ENCODE measurements around the gene RDH8. TPM values are rescaled to one million over a fixed set of nuclear protein-coding genes. Genes with fewer than 3 reads are reported as not detected.

RDH8 gene
- total RNA-seq, 1 experiment from 2014 or later = not detected

DNA sequence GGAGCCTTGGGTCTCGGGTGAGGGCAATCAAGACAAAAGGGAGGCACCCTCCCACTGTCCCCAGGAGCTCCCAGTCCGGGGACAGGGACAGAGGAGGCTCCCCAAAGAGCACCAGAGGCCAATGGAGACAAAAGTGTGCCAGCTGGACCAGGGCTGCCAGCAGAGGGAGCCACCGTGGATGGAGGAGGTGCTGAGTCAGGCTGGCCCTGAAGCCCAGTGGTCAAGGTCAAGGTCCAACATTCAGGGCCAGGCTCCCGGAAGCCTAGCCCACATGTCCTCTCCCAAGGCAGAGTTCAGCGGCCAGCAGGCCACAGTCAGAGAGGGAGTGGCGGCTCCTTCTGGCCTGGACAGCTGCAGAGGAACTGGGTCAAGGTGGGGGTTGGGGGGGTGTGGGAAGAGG lies 11.4 kb upstream of the RDH8 start:
- Histone ChIP-seq H3F3A (ENCODE audit: low read length, unreplicated experiment) (no peaks in the 10 kb centered on the region), H2AFZ (ENCODE audit: low read length) (no peak overlapping the region), H3K27ac (ENCODE audit: low read length) (no peak overlapping the region), H3K4me3 (ENCODE audit: low read length) (no peak overlapping the region), H3K9me3 (ENCODE audit: low read length) (no peaks in the 10 kb centered on the region), H3K4me2 (ENCODE audit: low read length) (no peak overlapping the region), H3K27me3 (ENCODE audit: low read length) (peaks cover 14% of the 10 kb centered on the region), H3K79me2 (ENCODE audit: low read length) (no peaks in the 10 kb centered on the region), H3K9me2 (replicated peaks; ENCODE audit: low read length) (no peaks in the 10 kb centered on the region), H3K9ac (ENCODE audit: low read length) (no peak overlapping the region), H4K20me1 (ENCODE audit: low read length) (no peaks in the 10 kb centered on the region), H3K36me3 (ENCODE audit: low read depth, low read length) (no peaks in the 10 kb centered on the region), H3K4me1 (ENCODE audit: insufficient read depth, low read length) (peaks cover 3% of the 10 kb centered on the region; the same call in 1 of the 2 replicates)
- ATAC-seq (no peak; the same call in 1 of the 2 replicates), DNase-seq (peak; percentile 32)
- intact Hi-C loops (cut with micrococcal nuclease) = no loop called here
- ChIA-PET CTCF (interaction anchor here (0.5 to 1.4 kb wide), 4 partner anchors 19 to 417 kb away, joined by 7 to 14 read pairs (median 10); no protein-coding TSS in a partner anchor), POLR2A (ENCODE audit: unreplicated experiment) (no interaction called here)
- no TSS peak for BruUV-seq (replicated peaks)
- no peak for TF ChIP-seq EZH2phosphoT487 (IDR thresholded peaks at IDR 0.05; ENCODE audit: borderline replicate concordance, low read length)
- TF ChIP-seq, protein P1, sequence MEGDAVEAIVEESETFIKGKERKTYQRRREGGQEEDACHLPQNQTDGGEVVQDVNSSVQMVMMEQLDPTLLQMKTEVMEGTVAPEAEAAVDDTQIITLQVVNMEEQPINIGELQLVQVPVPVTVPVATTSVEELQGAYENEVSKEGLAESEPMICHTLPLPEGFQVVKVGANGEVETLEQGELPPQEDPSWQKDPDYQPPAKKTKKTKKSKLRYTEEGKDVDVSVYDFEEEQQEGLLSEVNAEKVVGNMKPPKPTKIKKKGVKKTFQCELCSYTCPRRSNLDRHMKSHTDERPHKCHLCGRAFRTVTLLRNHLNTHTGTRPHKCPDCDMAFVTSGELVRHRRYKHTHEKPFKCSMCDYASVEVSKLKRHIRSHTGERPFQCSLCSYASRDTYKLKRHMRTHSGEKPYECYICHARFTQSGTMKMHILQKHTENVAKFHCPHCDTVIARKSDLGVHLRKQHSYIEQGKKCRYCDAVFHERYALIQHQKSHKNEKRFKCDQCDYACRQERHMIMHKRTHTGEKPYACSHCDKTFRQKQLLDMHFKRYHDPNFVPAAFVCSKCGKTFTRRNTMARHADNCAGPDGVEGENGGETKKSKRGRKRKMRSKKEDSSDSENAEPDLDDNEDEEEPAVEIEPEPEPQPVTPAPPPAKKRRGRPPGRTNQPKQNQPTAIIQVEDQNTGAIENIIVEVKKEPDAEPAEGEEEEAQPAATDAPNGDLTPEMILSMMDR (conservative IDR thresholded peaks at IDR 0.05; ENCODE audit: low read depth, low read length) = peak; percentile 73
- TF ChIP-seq EZH2 (IDR thresholded peaks at IDR 0.05; ENCODE audit: low read length, unreplicated experiment) = no peak

DNA sequence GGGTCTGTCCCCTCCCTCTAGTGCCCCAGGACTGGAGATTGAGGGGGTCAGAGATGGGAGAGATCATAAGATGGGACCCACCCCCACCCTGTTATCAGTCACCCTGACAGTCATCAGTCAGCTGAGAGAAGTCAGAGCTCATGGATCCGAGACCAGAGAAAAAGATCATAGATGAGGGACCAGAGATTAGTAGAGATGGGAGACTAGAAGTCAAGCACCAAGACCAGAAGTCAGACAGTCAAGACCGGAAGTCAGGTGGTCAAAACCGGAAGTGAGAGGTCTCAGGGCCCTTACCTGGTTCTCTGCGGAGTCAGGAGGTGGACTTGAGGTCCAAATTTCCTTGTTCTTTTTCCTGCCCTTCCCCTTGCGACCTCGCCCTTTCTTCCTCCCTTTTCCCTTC lies 10.0 kb upstream of the RDH8 start:
- CTCF ChIA-PET = no interaction called here

DNA sequence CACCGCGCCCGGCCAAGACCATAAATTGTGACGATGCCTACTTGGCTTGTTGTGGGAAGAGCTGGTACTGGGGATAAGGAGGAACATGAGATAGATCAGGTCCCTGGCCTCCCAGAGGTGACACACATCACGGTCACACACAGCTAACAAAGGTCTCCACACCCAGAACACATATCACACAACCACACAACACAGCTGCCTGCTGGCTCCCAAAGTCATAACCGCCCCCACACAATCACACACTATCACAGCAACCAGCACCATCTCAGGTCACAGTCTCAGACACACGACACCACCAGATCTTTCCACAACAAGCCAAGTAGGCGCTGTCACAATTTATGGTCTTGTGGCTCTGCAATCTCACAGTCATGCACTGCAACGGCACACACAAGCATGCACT lies 8.7 kb upstream of the RDH8 start:
- BruUV-seq (replicated peaks) = no TSS peak
- peaks cover 13% of the 10 kb centered on the region for H3K27me3 ChIP-seq (ENCODE audit: low read length)
- no peak for DNase-seq
- H3K9me3 ChIP-seq (ENCODE audit: low read length) = no peaks in the 10 kb centered on the region
- H3K4me2 ChIP-seq (ENCODE audit: low read length) = no peak overlapping the region
- no peak overlapping the region for H3K4me3 ChIP-seq (ENCODE audit: low read length)
- CTCF ChIA-PET = no interaction called here
- TF ChIP-seq, protein P1 (conservative IDR thresholded peaks at IDR 0.05; ENCODE audit: low read depth, low read length) = no peak
- TF ChIP-seq EZH2 (IDR thresholded peaks at IDR 0.05; ENCODE audit: low read length, unreplicated experiment) = no peak
- TF ChIP-seq EZH2phosphoT487 (IDR thresholded peaks at IDR 0.05; ENCODE audit: borderline replicate concordance, low read length) = no peak
- H3F3A ChIP-seq (ENCODE audit: low read length, unreplicated experiment) = no peaks in the 10 kb centered on the region
- no peak overlapping the region for H3K27ac ChIP-seq (ENCODE audit: low read length)
- H2AFZ ChIP-seq (ENCODE audit: low read length) = no peak overlapping the region
- POLR2A ChIA-PET (ENCODE audit: unreplicated experiment) = no interaction called here
- no peaks in the 10 kb centered on the region for H3K9me2 ChIP-seq (replicated peaks; ENCODE audit: low read length)
- no peak for ATAC-seq
- H3K79me2 ChIP-seq (ENCODE audit: low read length) = no peaks in the 10 kb centered on the region
- peaks cover 5% of the 10 kb centered on the region for H3K4me1 ChIP-seq (ENCODE audit: insufficient read depth, low read length)
- intact Hi-C loops (cut with micrococcal nuclease) = no loop called here
- H3K9ac ChIP-seq (ENCODE audit: low read length) = no peak overlapping the region
- no peaks in the 10 kb centered on the region for H3K36me3 ChIP-seq (ENCODE audit: low read depth, low read length)
- no peaks in the 10 kb centered on the region for H4K20me1 ChIP-seq (ENCODE audit: low read length)

More for the DNA sequence above, 10.0 kb upstream of the RDH8 start:
- intact Hi-C loops (cut with micrococcal nuclease) = no loop called here
- Histone ChIP-seq H3K27me3 (ENCODE audit: low read length) (peaks cover 5% of the 10 kb centered on the region), H3K79me2 (ENCODE audit: low read length) (no peaks in the 10 kb centered on the region), H3K9me3 (ENCODE audit: low read length) (no peaks in the 10 kb centered on the region), H3K4me1 (ENCODE audit: insufficient read depth, low read length) (peaks cover 3% of the 10 kb centered on the region; the same call in 1 of the 2 replicates), H3F3A (ENCODE audit: low read length, unreplicated experiment) (no peaks in the 10 kb centered on the region), H3K9me2 (replicated peaks; ENCODE audit: low read length) (no peaks in the 10 kb centered on the region), H3K36me3 (ENCODE audit: low read depth, low read length) (no peaks in the 10 kb centered on the region), H4K20me1 (ENCODE audit: low read length) (no peaks in the 10 kb centered on the region), H3K9ac (ENCODE audit: low read length) (no peak overlapping the region), H3K4me3 (ENCODE audit: low read length) (no peak overlapping the region), H3K27ac (ENCODE audit: low read length) (no peak overlapping the region), H3K4me2 (ENCODE audit: low read length) (no peak overlapping the region), H2AFZ (ENCODE audit: low read length) (no peak overlapping the region)
- no peak for TF ChIP-seq EZH2phosphoT487 (IDR thresholded peaks at IDR 0.05; ENCODE audit: borderline replicate concordance, low read length)
- no peak for TF ChIP-seq EZH2 (IDR thresholded peaks at IDR 0.05; ENCODE audit: low read length, unreplicated experiment)
- TF ChIP-seq, protein P1 (conservative IDR thresholded peaks at IDR 0.05; ENCODE audit: low read depth, low read length) = no peak
- DNase-seq (no peak), ATAC-seq (no peak)
- BruUV-seq (replicated peaks) = no TSS peak
- POLR2A ChIA-PET (ENCODE audit: unreplicated experiment) = no interaction called here

Data from PC-3 (cell line).